Stomach (tissue), 9 donors: ENCODE data around the gene KRT14. TPM values are rescaled to one million over a fixed set of nuclear protein-coding genes. Genes with fewer than 3 reads are reported as not detected.
A peak's percentile ranks its signal among the peaks of the same experiment; 100 is the strongest.

Experiments
- DNase-seq, 2 donors: peaks; one replicate each; pipeline versions ENCODE4 v3.0.0 to v3.0.0-alpha.2; 2013 to 2019
- H3K27ac ChIP-seq, 5 donors: fragments of 200-600 bp in 4 of 5; sonication (generic) in 4 of 5; one replicate each; pipeline ENCODE4 v1.5.1; 2013 to 2019; ENCODE audit warnings: mild to moderate bottlenecking in 1 of 5, moderate library complexity in 1 of 5
- H3K27me3 ChIP-seq, 3 donors: fragments of 200-600 bp; sonication (generic); one replicate each; pipeline ENCODE4 v1.5.1; 2017 to 2019; ENCODE audit warnings: mixed run types in 1 of 3
- H3K36me3 ChIP-seq, 4 donors: fragments of 200-600 bp; sonication (generic); 1 replicate in 3 of 4; 2 replicates in 1 of 4; pipeline ENCODE4 v1.5.1; 2016 to 2019
- H3K4me1 ChIP-seq, 4 donors: fragments of 200-600 bp; sonication (generic); one replicate each; pipeline ENCODE4 v1.5.1; 2016 to 2019
- H3K4me3 ChIP-seq, 4 donors: fragments of 200-600 bp; sonication (generic) in 3 of 4; one replicate each; pipeline ENCODE4 v1.5.1; 2016 to 2019; ENCODE audit warnings: mild to moderate bottlenecking in 1 of 4
- H3K9me3 ChIP-seq, 4 donors: fragments of 200-600 bp; sonication (generic); one replicate each; pipeline ENCODE4 v1.5.1; 2016 to 2019
- EP300 ChIP-seq: sonication (generic); formaldehyde crosslinking; IDR thresholded peaks from one replicate; pipeline ENCODE4 v1.6.1; 2017; ENCODE audit warnings: antibody characterized with exemption
- POLR2A ChIP-seq, 4 donors: fragments of 450-650 bp; IDR thresholded peaks; one replicate each; pipeline ENCODE4 v1.6.1; 2016; ENCODE audit warnings: antibody characterized with exemption in 4 of 4, control low read depth in 2 of 4, mild to moderate bottlenecking in 1 of 4, moderate library complexity in 1 of 4
- POLR2AphosphoS5 ChIP-seq, 3 donors: sonication (generic); formaldehyde crosslinking; IDR thresholded peaks; one replicate each; pipeline ENCODE4 v1.6.1; 2016; ENCODE audit warnings: antibody characterized with exemption in 3 of 3
- WGBS, 5 donors: extraction: QIAGEN DNeasy Blood & Tissue Kit in 3 of 5; methylation state at CpG; one replicate each; pipeline versions ENCODE4 v1.1.5 to v1.1.7; 2013 to 2018; 5-methylcytosine and 5-hydroxymethylcytosine counted together
- intact Hi-C: fragments of 100-400 bp; cut with DNase I; formaldehyde crosslinking; loops from one replicate; pipeline ENCODE4 v1.15.1; 2023; ENCODE audit warnings: low total_unique reads
- polyA plus RNA-seq, 3 donors: library from polyadenylated mRNA; stranded (reverse); fragments of 200-250 nt; gene quantifications; one replicate each; pipeline ENCODE4 v1.2.3, GENCODE V29; 2013
- total RNA-seq, 5 donors: library from RNA; depleted of rRNA; stranded (reverse); fragments of >200 nt; gene quantifications; one replicate each; pipeline versions ENCODE4 v1.1.0 to v1.2.3, GENCODE V29; 2014 to 2016
- TF ChIP-seq, protein P1 (sequence below), 7 experiments: fragments of 450-650 bp in 4 of 7; fragments of 200-600 bp in 3 of 7; sonication (generic) in 3 of 7; IDR thresholded peaks; one replicate each; pipeline ENCODE4 v1.5.1; 2016 to 2019; ENCODE audit warnings: antibody characterized with exemption in 7 of 7, control low read depth in 2 of 7, mild to moderate bottlenecking in 1 of 7
- donor health status: healthy with polysubstance abuse.
- donor health status: Bipolar disorder and iron deficiency.
- donor health status: healthy.

Gene KRT14
- total and polyA plus RNA-seq, 8 donors: 1.3 to 164 (median 2.4) TPM; not detected in 5

DNA sequence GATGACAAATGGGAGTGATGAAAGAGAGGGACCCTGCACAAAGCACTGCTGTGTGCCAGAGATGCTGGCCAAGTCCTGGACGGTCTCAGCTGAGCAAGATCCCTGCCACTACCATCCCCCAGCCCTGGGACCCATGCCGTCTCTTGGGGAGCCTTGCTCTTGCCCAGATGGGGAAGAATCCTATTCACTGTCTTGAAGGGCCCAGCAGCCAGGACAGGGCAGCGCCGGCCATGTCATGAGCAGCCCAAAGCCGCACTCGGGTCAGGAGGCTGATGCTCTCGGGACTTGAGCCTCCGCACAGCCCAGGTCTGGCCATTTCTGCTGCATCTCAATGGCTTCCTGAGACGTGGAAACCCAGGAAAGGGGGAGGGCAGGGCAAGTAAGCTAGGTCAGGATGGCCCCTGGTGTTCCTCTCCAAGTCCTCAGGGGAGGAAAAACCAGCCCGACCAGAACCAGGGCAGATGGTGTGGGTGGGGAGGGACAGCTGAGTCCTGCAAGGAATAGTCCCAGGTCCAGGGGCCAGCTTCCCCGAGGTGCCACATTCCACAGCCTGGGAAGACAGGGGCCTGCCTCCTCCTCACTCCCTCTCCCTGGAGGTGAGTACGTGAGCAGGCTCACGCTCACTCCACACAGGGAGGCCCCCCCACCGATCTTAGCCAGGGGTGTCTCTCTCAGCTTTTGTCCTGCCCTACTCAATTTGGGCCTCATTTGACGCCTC, 50.8 kb downstream of the KRT14 start:
- Histone ChIP-seq H3K4me3 (no peak overlapping the region), H3K36me3 (no peaks in the 10 kb centered on the region), H3K9me3 (no peaks in the 10 kb centered on the region), H3K4me1 (peaks cover 0 to 6% (median 2%) of the 10 kb centered on the region in 4 donors), H3K27ac (no peak overlapping the region), H3K27me3 (peaks cover 0 to 33% (median 4%) of the 10 kb centered on the region in 3 donors)
- intact Hi-C loops: no loop called here
- 60 to 71% (median 69%) methylated on average over 6 to 15 of the region's 15 CpGs for WGBS, 5 donors
- TF ChIP-seq POLR2AphosphoS5 (IDR thresholded peaks at IDR 0.05): no peak
- TF ChIP-seq POLR2A (IDR thresholded peaks at IDR 0.05): no peak
- TF ChIP-seq, protein P1, sequence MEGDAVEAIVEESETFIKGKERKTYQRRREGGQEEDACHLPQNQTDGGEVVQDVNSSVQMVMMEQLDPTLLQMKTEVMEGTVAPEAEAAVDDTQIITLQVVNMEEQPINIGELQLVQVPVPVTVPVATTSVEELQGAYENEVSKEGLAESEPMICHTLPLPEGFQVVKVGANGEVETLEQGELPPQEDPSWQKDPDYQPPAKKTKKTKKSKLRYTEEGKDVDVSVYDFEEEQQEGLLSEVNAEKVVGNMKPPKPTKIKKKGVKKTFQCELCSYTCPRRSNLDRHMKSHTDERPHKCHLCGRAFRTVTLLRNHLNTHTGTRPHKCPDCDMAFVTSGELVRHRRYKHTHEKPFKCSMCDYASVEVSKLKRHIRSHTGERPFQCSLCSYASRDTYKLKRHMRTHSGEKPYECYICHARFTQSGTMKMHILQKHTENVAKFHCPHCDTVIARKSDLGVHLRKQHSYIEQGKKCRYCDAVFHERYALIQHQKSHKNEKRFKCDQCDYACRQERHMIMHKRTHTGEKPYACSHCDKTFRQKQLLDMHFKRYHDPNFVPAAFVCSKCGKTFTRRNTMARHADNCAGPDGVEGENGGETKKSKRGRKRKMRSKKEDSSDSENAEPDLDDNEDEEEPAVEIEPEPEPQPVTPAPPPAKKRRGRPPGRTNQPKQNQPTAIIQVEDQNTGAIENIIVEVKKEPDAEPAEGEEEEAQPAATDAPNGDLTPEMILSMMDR (IDR thresholded peaks at IDR 0.05): no peak
- TF ChIP-seq EP300: no peak
- peak in 1 of 2 donors; percentile 60 for DNase-seq

DNA sequence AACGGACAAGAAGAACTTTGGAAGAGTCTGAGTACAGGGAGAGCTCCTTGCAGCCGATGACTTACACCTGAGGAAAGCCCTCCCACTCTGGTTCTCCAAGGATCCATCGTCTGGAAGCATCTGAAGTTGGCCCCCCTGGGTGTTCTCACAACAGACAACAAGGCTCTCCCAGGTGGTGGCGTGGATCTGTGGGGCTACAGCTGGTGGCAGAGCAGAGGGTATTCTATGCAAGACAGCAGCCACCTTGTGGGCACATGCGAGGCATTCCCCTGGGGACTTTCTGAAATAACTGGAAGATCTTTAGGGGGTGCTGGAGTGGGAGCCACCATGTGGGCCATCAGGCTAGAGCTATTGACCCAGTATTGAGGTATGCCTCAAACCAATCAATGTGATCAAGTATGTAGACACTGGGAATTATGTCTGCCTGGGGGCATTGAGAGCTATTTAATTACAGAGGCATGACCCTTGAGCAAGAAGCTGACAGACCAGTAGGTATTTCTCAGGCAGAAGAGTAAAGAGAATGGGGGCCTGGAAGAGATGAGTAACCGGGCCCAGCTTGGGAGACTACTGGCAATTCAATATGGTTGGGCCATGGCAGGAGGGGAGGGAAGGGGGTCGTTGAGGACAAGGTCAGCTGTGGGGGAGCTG, 51.7 kb downstream of the KRT14 start:
- WGBS, 5 donors: 72 to 77% (median 75%) methylated on average over 7 of the region's 7 CpGs

DNA sequence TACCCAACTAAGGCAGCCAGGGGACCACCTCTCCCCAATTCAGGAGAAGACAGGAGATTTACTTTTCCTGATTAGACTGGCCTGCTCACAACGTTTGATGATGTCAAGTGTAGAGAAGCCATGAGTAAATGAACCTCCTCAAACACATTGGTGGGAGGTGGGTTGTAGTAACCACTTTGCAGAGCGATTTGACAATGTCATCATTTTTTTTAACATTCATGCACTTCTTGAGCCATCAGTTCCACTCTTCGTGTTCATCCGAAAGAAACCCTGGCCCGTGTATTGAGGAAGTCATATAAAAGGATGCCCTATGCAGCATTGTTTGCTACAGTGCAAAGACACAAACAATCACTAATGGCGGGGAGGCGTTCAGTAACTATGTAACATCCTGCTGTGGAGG, 53.1 kb downstream of the KRT14 start:
- TF ChIP-seq POLR2AphosphoS5 (IDR thresholded peaks at IDR 0.05): no peak
- TF ChIP-seq POLR2A (IDR thresholded peaks at IDR 0.05): no peak
- no peak for TF ChIP-seq EP300
- TF ChIP-seq, protein P1 (IDR thresholded peaks at IDR 0.05): no peak
- DNase-seq: no peak
- intact Hi-C loops: no loop called here
- H3K27me3 ChIP-seq: peaks cover 0 to 56% (median 18%) of the 10 kb centered on the region in 3 donors
- WGBS, 5 donors: 81 to 88% (median 85%) methylated on average over 7 of the region's 7 CpGs
- H3K4me1 ChIP-seq: peaks cover under 1 to 28% (median 20%) of the 10 kb centered on the region in 4 donors
- no peak overlapping the region for H3K27ac ChIP-seq
- no peaks in the 10 kb centered on the region for H3K9me3 ChIP-seq
- H3K36me3 ChIP-seq: no peaks in the 10 kb centered on the region
- no peak overlapping the region for H3K4me3 ChIP-seq

More for the DNA sequence above, 51.7 kb downstream of the KRT14 start:
- no peak for DNase-seq
- no peak for TF ChIP-seq POLR2AphosphoS5 (IDR thresholded peaks at IDR 0.05)
- TF ChIP-seq, protein P1 (IDR thresholded peaks at IDR 0.05): no peak
- H3K4me3 ChIP-seq: no peak overlapping the region
- intact Hi-C loops: no loop called here
- H3K27ac ChIP-seq: no peak overlapping the region
- H3K27me3 ChIP-seq: peaks cover 0 to 42% (median 6%) of the 10 kb centered on the region in 3 donors
- H3K36me3 ChIP-seq: no peaks in the 10 kb centered on the region
- peaks cover 0 to 15% (median 10%) of the 10 kb centered on the region in 4 donors for H3K4me1 ChIP-seq
- H3K9me3 ChIP-seq: no peaks in the 10 kb centered on the region

- intact Hi-C loops: no loop called here
- Histone ChIP-seq H3K27me3 (peaks cover 0 to 61% (median 24%) of the 10 kb centered on the region in 3 donors), H3K36me3 (no peaks in the 10 kb centered on the region), H3K9me3 (no peaks in the 10 kb centered on the region), H3K4me3 (no peak overlapping the region), H3K27ac (no peak overlapping the region), H3K4me1 (peaks cover 6 to 33% (median 26%) of the 10 kb centered on the region in 4 donors)
- TF ChIP-seq POLR2AphosphoS5 (IDR thresholded peaks at IDR 0.05) (no peak), EP300 (no peak), POLR2A (IDR thresholded peaks at IDR 0.05) (no peak)
- TF ChIP-seq, protein P1 (IDR thresholded peaks at IDR 0.05): no peak
- DNase-seq: no peak
- 66 to 78% (median 70%) methylated on average over 9 of the region's 9 CpGs for WGBS, 5 donors
Observed at GRCh38 chr17:41532947-41533570, 53.6 kb downstream of the KRT14 start.
